Measurements from ENCODE around the gene TMEM132A. TPM values are rescaled to one million over a fixed set of nuclear protein-coding genes. Genes with fewer than 3 reads are reported as not detected.
"Not testable (repeated sequence)": the region's sequence is repeated elsewhere in the genome, so short reads cannot be mapped to it uniquely, and the experiment has no call there.

TMEM132A gene
- total RNA-seq, 3 donors from 2014 or later = 3.9 to 11.8 (median 8.5) TPM

- Histone ChIP-seq H3K36me3 (ENCODE audit: low read depth) (no peaks in the 10 kb centered on the region), H3K9me3 (no peaks in the 10 kb centered on the region), H3K4me1 (ENCODE audit: low read depth) (no peaks in the 10 kb centered on the region), H3K4me3 (no peak overlapping the region)
- DNase-seq (no peak), ATAC-seq (no peak)
- intact Hi-C loops (cut with DNase I, micrococcal nuclease) = no loop called here
- TF ChIP-seq, protein P1, sequence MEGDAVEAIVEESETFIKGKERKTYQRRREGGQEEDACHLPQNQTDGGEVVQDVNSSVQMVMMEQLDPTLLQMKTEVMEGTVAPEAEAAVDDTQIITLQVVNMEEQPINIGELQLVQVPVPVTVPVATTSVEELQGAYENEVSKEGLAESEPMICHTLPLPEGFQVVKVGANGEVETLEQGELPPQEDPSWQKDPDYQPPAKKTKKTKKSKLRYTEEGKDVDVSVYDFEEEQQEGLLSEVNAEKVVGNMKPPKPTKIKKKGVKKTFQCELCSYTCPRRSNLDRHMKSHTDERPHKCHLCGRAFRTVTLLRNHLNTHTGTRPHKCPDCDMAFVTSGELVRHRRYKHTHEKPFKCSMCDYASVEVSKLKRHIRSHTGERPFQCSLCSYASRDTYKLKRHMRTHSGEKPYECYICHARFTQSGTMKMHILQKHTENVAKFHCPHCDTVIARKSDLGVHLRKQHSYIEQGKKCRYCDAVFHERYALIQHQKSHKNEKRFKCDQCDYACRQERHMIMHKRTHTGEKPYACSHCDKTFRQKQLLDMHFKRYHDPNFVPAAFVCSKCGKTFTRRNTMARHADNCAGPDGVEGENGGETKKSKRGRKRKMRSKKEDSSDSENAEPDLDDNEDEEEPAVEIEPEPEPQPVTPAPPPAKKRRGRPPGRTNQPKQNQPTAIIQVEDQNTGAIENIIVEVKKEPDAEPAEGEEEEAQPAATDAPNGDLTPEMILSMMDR (IDR thresholded peaks at IDR 0.05) = no peak
Observed at GRCh38 chr11:60973699-60974098, 49.4 kb downstream of the TMEM132A start.

DNA sequence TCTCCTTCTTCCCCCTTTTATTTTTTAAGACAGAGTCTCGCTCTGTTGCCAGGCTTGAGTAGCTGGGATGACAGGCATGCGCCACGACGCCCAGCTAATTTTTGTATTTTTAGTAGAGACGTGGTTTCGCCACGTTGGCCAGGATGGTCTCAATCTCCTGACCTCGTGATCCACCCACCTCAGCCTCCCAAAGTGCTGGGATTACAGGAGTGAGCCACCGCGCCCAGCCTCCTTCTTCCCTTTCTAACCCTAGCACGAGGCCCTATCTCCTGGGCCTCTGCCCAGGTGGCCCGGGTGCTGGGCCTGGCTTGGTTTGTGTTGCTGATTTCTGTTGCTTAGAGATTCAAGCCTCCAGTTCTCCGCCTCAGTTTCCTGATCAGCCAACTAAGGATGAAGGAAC lies 50.1 kb downstream of the TMEM132A start:
- H3K4me3 ChIP-seq; intact Hi-C loops (cut with DNase I, micrococcal nuclease); ATAC-seq; H3K4me1 ChIP-seq (ENCODE audit: low read depth); H3K36me3 ChIP-seq (ENCODE audit: low read depth); H3K9me3 ChIP-seq: not testable (repeated sequence)
- peak in 1 of 3 donors; percentile 17 for DNase-seq

GRCh38 chr11:60974726-60975125 lies 50.5 kb downstream of the TMEM132A start:
- no peaks in the 10 kb centered on the region for H3K36me3 ChIP-seq (ENCODE audit: low read depth)
- H3K4me1 ChIP-seq (ENCODE audit: low read depth) = no peaks in the 10 kb centered on the region
- H3K4me3 ChIP-seq = no peak overlapping the region
- H3K9me3 ChIP-seq = no peaks in the 10 kb centered on the region
- intact Hi-C loops (cut with DNase I, micrococcal nuclease) = no loop called here
- DNase-seq = peak in 1 of 3 donors; percentile 18
- no peak for ATAC-seq
- TF ChIP-seq, protein P1 (IDR thresholded peaks at IDR 0.05) = no peak

DNA sequence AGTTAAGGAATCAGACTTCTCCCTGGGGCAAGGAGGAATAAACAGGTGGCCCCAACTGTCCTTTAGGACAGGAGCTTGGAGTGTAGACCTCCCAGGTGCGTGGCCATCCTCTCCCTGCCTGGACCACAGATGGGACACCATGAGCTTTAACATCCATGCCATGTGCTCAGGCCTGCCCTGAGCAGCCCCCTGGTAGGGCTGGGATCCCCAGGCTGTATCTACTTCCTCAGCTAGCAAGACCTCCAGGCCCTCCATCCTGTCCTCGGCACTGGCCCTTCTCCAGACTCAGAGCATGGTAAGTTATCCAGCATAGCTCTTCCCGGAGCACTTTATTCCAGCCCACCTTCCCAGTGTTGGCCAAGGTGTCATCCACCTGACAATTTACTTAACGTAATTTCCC lies 53.0 kb downstream of the TMEM132A start:
- TF ChIP-seq, protein P1 (IDR thresholded peaks at IDR 0.05) = no peak
- ATAC-seq = no peak
- intact Hi-C loops (cut with DNase I, micrococcal nuclease) = no loop called here
- H3K9me3 ChIP-seq = no peaks in the 10 kb centered on the region
- H3K4me1 ChIP-seq (ENCODE audit: low read depth) = no peaks in the 10 kb centered on the region
- no peaks in the 10 kb centered on the region for H3K36me3 ChIP-seq (ENCODE audit: low read depth)
- peak in 1 of 3 donors; percentile 38 for DNase-seq
- H3K4me3 ChIP-seq = no peak overlapping the region

- Histone ChIP-seq H3K36me3 (ENCODE audit: low read depth) (no peaks in the 10 kb centered on the region), H3K4me1 (ENCODE audit: low read depth) (no peaks in the 10 kb centered on the region), H3K9me3 (no peaks in the 10 kb centered on the region), H3K4me3 (no peak overlapping the region)
- DNase-seq (no peak), ATAC-seq (no peak)
- TF ChIP-seq, protein P1 (IDR thresholded peaks at IDR 0.05) = no peak
- intact Hi-C loops (cut with DNase I, micrococcal nuclease) = no loop called here
Observed at GRCh38 chr11:60977836-60978235, 53.6 kb downstream of the TMEM132A start.

GRCh38 chr11:60978546-60979380 lies 54.5 kb downstream of the TMEM132A start:
- Histone ChIP-seq H3K4me3 (no peak overlapping the region), H3K9me3 (no peaks in the 10 kb centered on the region), H3K4me1 (ENCODE audit: low read depth) (no peaks in the 10 kb centered on the region), H3K36me3 (ENCODE audit: low read depth) (no peaks in the 10 kb centered on the region)
- peak; percentile 36 for ATAC-seq
- intact Hi-C loops (cut with DNase I, micrococcal nuclease) = no loop called here
- TF ChIP-seq, protein P1 (IDR thresholded peaks at IDR 0.05) = no peak
- no peak for DNase-seq
